ENCODE data around the gene FAM131C.

GRCh38 chr1:16021681-16022080 is 51.8 kb downstream of the FAM131C start, which contains the start of gene CLCNKA:
- TF ChIP-seq ZNF580 (tag by site-specific recombination; IDR thresholded peaks at IDR 0.05) (no peak), ZNF132 (tag by site-specific recombination; IDR thresholded peaks at IDR 0.05; ENCODE audit: borderline replicate concordance) (no peak), ZNF416 (tag by site-specific recombination; IDR thresholded peaks at IDR 0.05) (no peak), ZNF175 (tag by site-specific recombination; IDR thresholded peaks at IDR 0.05) (no peak)
- TF ChIP-seq, protein P1, sequence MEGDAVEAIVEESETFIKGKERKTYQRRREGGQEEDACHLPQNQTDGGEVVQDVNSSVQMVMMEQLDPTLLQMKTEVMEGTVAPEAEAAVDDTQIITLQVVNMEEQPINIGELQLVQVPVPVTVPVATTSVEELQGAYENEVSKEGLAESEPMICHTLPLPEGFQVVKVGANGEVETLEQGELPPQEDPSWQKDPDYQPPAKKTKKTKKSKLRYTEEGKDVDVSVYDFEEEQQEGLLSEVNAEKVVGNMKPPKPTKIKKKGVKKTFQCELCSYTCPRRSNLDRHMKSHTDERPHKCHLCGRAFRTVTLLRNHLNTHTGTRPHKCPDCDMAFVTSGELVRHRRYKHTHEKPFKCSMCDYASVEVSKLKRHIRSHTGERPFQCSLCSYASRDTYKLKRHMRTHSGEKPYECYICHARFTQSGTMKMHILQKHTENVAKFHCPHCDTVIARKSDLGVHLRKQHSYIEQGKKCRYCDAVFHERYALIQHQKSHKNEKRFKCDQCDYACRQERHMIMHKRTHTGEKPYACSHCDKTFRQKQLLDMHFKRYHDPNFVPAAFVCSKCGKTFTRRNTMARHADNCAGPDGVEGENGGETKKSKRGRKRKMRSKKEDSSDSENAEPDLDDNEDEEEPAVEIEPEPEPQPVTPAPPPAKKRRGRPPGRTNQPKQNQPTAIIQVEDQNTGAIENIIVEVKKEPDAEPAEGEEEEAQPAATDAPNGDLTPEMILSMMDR (tag by site-specific recombination; IDR thresholded peaks at IDR 0.05) = no peak
